GM23248 (cell line): ENCODE measurements around the gene RELL1.

Source experiments
- EZH2 ChIP-seq: fragments of 200-600 bp; sonication (generic); IDR thresholded peaks from 2 replicates; pipeline ENCODE4 v1.6.1; 2018; ENCODE audit warnings: antibody characterized with exemption, mild to moderate bottlenecking; ENCODE audit not compliant: insufficient read depth, poor library complexity, severe bottlenecking
- EZH2phosphoT487 ChIP-seq: fragments of 200-600 bp; sonication (generic); IDR thresholded peaks from 2 replicates; pipeline ENCODE4 v1.6.1; 2018; ENCODE audit warnings: antibody characterized with exemption, moderate library complexity, mild to moderate bottlenecking, low read depth; ENCODE audit not compliant: insufficient read depth

DNA sequence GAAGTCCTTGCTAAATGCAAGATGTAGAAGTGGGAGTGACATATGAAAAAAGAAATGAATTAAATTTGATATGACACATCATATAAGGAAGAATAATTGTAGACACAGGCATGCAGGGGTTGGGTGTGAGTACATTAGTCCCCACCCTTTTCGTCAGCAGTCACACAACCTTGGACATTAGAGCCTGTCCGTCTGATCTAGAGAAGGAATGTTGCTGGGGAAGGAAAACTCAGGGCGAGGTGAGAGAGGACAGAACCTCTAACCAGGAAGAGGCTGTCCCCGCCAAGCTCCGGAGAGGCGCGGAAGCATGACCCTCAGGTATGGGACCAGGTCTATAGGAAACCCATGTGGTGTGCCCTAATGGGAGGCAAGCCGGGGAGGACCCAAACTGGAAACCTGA, 102.1 kb downstream of the RELL1 start:
- TF ChIP-seq EZH2phosphoT487 (no peak), EZH2 (no peak)
